ENCODE results near the gene ISCA2. TPM values are rescaled to one million over a fixed set of nuclear protein-coding genes. Genes with fewer than 3 reads are reported as not detected.
A peak's percentile ranks its signal among the peaks of the same experiment; 100 is the strongest.

ISCA2 gene
- total RNA-seq, 2 donors from 2014 or later, result 40.5 to 58.1 TPM

GRCh38 chr14:74483321-74483720 is 10.2 kb upstream of the ISCA2 start:
- H3K4me1 Mint-ChIP-seq, result peaks cover 38% of the 10 kb centered on the region
- no peak for TF ChIP-seq CTCF (conservative IDR thresholded peaks at IDR 0.05)
- H3K4me3 Mint-ChIP-seq, result no peak overlapping the region
- Histone ChIP-seq H3K4me1 (ENCODE audit: control insufficient read depth, insufficient read depth, low read length) (peaks cover 20% of the 10 kb centered on the region), H3K4me3 (ENCODE audit: low read length) (no peak overlapping the region), H3K27me3 (ENCODE audit: control insufficient read depth, insufficient read depth, low read length, poor library complexity, severe bottlenecking) (no peaks in the 10 kb centered on the region), H3K9ac (ENCODE audit: extremely low read depth, low read length, poor library complexity, severe bottlenecking) (no peak overlapping the region), H3K36me3 (ENCODE audit: control insufficient read depth, insufficient read depth, low read length) (peaks cover 89% of the 10 kb centered on the region), H3K27ac (ENCODE audit: low read depth, low read length) (no peak overlapping the region), H3K9me3 (ENCODE audit: control insufficient read depth, low read length) (no peaks in the 10 kb centered on the region)
- DNase-seq, result no peak
- no peaks in the 10 kb centered on the region for H3K9me3 Mint-ChIP-seq
- no peaks in the 10 kb centered on the region for H3K27me3 Mint-ChIP-seq (ENCODE audit: insufficient read depth)
- peaks cover 78% of the 10 kb centered on the region for H3K36me3 Mint-ChIP-seq (ENCODE audit: low read depth)
- H3K27ac Mint-ChIP-seq, result no peak overlapping the region

- DNase-seq, result no peak
- no peak for TF ChIP-seq CTCF (conservative IDR thresholded peaks at IDR 0.05)
- H3K4me1 Mint-ChIP-seq, result peaks cover 30% of the 10 kb centered on the region
- no peaks in the 10 kb centered on the region for H3K27me3 ChIP-seq (ENCODE audit: control insufficient read depth, insufficient read depth, low read length, poor library complexity, severe bottlenecking)
- no peaks in the 10 kb centered on the region for H3K27me3 Mint-ChIP-seq (ENCODE audit: insufficient read depth)
- H3K36me3 ChIP-seq (ENCODE audit: control insufficient read depth, insufficient read depth, low read length), result peaks cover 84% of the 10 kb centered on the region
- H3K4me3 Mint-ChIP-seq, result no peak overlapping the region
- H3K27ac Mint-ChIP-seq, result no peak overlapping the region
- 86 to 92% methylated on average over 1 to 3 of the region's 3 CpGs for WGBS, 2 experiments (ENCODE audit: insufficient coverage in 1 of 2, insufficient read length in 1 of 2)
- H3K36me3 Mint-ChIP-seq (ENCODE audit: low read depth), result peaks cover 56% of the 10 kb centered on the region
- H3K9ac ChIP-seq (ENCODE audit: extremely low read depth, low read length, poor library complexity, severe bottlenecking), result no peak overlapping the region
- no peak overlapping the region for H3K27ac ChIP-seq (ENCODE audit: low read depth, low read length)
- peaks cover 26% of the 10 kb centered on the region for H3K4me1 ChIP-seq (ENCODE audit: control insufficient read depth, insufficient read depth, low read length)
- H3K9me3 Mint-ChIP-seq, result no peaks in the 10 kb centered on the region
- no peaks in the 10 kb centered on the region for H3K9me3 ChIP-seq (ENCODE audit: control insufficient read depth, low read length)
- no peak overlapping the region for H3K4me3 ChIP-seq (ENCODE audit: low read length)
Measured at GRCh38 chr14:74486164-74486563, 7.4 kb upstream of the ISCA2 start.

GRCh38 chr14:74488786-74489397 is 4.7 kb upstream of the ISCA2 start:
- H3K4me1 ChIP-seq (ENCODE audit: control insufficient read depth, insufficient read depth, low read length), result peaks cover 20% of the 10 kb centered on the region
- Mint-ChIP-seq H3K9me3 (no peaks in the 10 kb centered on the region), H3K4me3 (no peak overlapping the region), H3K27ac (no peak overlapping the region), H3K4me1 (peaks cover 18% of the 10 kb centered on the region), H3K27me3 (ENCODE audit: insufficient read depth) (no peaks in the 10 kb centered on the region), H3K36me3 (ENCODE audit: low read depth) (peaks cover 34% of the 10 kb centered on the region)
- no peak overlapping the region for H3K27ac ChIP-seq (ENCODE audit: low read depth, low read length)
- peak overlapping the region; percentile 98 for H3K4me3 ChIP-seq (ENCODE audit: low read length)
- no peaks in the 10 kb centered on the region for H3K9me3 ChIP-seq (ENCODE audit: control insufficient read depth, low read length)
- peaks cover 57% of the 10 kb centered on the region for H3K36me3 ChIP-seq (ENCODE audit: control insufficient read depth, insufficient read depth, low read length)
- DNase-seq, result no peak
- H3K27me3 ChIP-seq (ENCODE audit: control insufficient read depth, insufficient read depth, low read length, poor library complexity, severe bottlenecking), result no peaks in the 10 kb centered on the region
- TF ChIP-seq CTCF (conservative IDR thresholded peaks at IDR 0.05), result no peak
- no peak overlapping the region for H3K9ac ChIP-seq (ENCODE audit: extremely low read depth, low read length, poor library complexity, severe bottlenecking)

Measured in endodermal cell (in vitro differentiated cells).